ENCODE measurements around the gene USB1.

The USB1 gene

DNA sequence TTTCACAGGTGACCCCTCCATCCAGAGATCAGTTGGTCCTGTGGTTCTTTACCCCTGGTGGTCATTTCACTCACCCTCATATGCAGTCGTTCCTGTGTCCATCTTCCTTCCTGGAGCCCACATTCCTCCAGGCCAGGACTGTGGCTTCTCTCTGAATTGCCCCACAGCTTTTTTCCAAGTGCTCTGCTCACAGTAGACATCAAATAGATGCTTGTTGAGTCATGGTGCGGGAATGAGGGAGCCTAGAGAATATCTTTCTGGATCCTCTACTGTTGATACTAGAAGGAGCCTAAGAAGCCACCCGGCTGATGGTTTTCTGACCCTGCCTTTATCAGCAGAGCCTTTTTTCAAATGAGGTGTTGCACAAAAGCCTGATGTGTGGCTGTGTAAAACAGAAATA lies 10.4 kb downstream of the USB1 start:
- no peak for TF ChIP-seq GATA2 (IDR thresholded peaks at IDR 0.05; ENCODE audit: low read depth, low read length)
- TF ChIP-seq GATA3 (IDR thresholded peaks at IDR 0.05; ENCODE audit: low read depth, low read length), result no peak

DNA sequence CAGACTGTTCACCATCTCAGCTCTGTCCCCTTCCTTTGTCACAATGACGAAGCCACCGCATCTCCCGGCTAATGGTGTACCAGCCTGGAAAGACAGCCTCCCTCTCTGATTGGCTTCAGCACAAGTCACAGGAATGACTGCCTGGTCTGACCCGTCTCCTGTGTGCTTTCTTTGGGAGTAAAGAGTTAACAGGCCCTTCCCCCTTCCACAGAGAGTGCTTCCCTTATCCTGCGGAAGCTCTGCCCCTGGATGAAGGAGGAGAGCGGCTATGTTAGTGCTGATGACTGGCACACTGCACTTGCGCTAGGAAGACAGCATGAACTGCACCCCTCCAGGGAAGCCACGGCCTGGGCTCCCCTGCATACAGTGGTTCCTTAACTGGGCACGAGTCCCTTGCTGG lies 11.3 kb downstream of the USB1 start:
- TF ChIP-seq GATA3 (IDR thresholded peaks at IDR 0.05; ENCODE audit: low read depth, low read length), result no peak
- no peak for TF ChIP-seq GATA2 (IDR thresholded peaks at IDR 0.05; ENCODE audit: low read depth, low read length)

DNA sequence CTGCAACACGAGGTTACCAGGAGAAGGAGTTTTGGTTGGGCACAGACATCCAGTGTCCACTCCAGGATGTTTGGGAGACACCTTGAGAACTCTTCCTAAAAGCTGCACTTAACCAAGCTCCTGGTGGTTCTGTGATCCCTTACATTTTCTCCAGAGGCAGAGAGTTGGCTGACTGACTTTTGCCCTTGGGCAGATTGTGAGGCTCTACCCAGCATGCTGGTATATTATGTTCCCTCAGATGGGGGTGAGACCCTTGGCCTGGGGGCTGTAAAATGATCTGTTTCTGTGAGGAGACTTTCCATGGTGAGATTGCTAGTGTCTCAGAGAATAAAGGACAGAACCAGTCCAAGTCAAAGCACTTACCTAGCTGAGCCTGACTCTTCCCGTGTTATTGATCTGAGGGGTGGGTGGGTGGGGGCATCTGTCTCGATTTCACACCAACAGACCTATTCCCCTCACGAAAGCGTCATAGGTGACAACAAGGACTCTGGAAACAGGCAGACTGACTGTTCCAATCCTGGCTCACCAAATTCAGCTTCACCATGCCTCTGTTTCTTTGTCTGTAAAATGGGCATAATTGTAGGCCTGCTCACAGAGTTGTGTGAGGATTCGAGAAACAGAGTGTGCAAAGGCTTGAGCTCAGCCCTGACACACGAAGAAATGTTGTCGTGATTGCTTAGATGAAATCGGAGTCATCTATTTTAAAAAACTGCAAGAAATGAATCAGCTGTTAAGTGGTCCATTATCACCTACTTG lies 12.2 kb downstream of the USB1 start:
- TF ChIP-seq GATA3 (IDR thresholded peaks at IDR 0.05; ENCODE audit: low read depth, low read length) (no peak), GATA2 (IDR thresholded peaks at IDR 0.05; ENCODE audit: low read depth, low read length) (no peak)

DNA sequence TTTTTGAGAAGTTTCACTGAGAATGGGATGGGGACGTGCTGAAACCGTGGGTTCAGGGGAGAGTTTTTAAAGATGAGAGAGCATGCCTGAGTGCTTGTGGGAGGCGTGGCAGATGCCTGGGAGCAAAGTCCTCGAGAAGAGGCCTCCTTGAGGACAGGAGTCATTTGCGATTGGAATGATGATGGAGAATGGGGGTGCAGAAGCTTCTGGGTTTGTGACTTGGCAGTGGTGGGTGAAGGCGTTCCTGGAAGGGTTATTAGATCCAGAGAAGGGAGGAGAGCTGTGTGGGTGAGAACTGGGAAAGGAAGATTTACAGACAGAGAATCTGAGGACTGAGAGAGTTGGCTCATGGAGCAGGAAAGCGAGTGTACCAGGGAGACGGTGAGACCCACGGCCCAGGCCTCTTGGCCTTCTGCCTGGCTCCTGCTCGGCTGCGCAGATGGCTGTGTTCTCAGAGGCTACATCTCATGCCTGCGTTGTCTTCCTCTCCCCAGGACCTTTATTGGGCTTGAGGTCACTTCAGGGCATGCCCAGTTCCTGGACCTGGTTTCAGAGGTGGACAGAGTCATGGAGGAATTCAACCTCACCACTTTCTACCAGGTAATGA lies 15.7 kb downstream of the USB1 start:
- TF ChIP-seq GATA2 (IDR thresholded peaks at IDR 0.05; ENCODE audit: low read depth, low read length) (no peak), GATA3 (IDR thresholded peaks at IDR 0.05; ENCODE audit: low read depth, low read length) (no peak)

DNA sequence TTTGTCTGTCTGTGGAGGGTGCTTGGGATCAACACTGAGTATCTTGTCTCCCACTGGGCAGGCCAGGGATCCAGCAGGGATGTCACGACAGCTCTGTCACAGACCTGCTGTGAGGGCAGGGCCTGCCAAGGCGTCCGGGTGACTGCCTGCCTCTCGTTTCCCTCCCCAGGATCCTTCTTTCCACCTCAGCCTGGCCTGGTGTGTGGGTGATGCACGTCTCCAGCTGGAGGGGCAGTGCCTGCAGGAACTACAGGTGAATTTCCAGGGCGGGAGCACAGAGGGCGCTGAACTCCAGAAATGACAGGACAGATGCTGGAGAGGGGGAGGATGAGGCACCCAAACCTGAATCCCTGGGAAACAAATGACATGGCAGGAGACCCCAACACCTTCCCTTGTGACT lies 17.6 kb downstream of the USB1 start:
- TF ChIP-seq GATA2 (IDR thresholded peaks at IDR 0.05; ENCODE audit: low read depth, low read length), result no peak
- TF ChIP-seq GATA3 (IDR thresholded peaks at IDR 0.05; ENCODE audit: low read depth, low read length), result no peak

DNA sequence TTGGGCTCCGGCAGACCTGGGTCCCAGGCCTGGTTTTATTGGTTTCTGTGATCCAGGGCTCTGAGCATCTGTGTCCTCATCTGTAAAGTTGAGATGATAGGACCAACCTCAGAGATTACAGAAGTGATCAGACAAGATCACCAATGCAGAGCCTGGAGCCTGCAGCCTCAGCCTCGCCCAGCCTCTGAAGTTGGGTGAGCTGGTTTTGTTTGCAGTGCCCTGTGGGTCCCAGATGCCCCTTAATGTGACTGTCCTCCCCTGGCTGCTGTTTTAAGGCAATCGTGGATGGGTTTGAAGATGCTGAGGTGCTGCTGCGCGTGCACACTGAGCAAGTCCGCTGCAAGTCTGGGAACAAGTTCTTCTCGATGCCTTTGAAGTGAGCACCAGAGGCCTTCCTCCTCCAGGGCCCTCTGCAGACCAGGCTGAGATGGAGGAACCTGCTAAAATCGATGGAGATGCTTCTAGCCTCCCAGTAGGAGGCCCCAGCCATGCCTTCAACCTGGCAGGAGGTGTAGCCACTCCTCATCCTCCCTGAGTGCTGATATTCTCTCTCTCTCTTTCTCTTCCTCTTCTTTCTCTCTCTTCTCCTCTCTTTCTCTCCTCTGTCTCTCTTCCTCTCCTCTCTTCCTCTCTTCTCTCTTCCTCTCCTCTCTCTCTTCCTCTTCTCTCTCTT lies 18.8 kb downstream of the USB1 start:
- TF ChIP-seq GATA2 (IDR thresholded peaks at IDR 0.05; ENCODE audit: low read depth, low read length) (no peak), GATA3 (IDR thresholded peaks at IDR 0.05; ENCODE audit: low read depth, low read length) (no peak)

DNA sequence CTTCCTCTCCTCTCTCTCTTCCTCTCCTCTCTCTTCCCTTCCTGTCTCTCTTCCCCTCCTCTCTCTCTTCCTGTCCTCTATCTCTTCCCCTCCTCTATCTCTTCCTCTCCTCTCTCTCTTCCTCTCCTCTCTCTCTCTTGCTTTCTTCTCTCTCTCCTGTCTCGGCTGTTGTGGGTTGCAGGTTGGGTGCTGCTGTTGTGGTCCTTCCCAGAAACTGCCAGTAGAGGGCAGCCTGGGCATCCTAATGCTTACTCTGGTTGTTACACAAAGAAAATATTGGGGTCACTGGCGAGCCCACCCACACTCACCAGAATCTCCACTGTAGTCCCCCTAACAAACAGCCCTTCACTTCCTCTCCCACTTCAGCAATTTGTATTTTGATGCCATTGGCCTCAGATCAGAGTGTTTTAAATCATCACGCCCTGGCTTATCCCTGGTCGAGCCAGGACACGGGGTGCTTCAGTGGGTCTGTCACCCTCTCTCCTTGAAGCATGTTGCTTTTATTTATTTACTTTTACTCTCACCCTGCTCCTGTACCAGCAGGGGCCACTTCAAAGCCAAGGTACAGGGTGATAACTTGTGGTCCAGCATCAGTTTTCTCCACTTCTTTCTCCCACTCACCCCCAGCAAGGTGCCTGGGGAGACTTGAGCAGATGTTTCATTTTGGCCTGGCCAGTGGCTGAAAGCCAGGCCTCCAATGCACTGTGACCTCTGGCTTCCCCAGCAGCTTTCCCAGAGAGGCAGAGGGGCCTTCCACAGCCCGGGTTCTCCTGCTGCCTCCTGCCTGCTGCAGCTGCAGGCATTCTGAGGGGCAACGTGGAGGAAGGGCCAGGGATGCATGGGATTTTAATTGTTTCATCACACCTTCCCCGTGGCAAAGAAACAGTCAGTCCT lies 19.7 kb downstream of the USB1 start:
- TF ChIP-seq GATA2 (IDR thresholded peaks at IDR 0.05; ENCODE audit: low read depth, low read length), result no peak
- TF ChIP-seq GATA3 (IDR thresholded peaks at IDR 0.05; ENCODE audit: low read depth, low read length), result no peak

DNA sequence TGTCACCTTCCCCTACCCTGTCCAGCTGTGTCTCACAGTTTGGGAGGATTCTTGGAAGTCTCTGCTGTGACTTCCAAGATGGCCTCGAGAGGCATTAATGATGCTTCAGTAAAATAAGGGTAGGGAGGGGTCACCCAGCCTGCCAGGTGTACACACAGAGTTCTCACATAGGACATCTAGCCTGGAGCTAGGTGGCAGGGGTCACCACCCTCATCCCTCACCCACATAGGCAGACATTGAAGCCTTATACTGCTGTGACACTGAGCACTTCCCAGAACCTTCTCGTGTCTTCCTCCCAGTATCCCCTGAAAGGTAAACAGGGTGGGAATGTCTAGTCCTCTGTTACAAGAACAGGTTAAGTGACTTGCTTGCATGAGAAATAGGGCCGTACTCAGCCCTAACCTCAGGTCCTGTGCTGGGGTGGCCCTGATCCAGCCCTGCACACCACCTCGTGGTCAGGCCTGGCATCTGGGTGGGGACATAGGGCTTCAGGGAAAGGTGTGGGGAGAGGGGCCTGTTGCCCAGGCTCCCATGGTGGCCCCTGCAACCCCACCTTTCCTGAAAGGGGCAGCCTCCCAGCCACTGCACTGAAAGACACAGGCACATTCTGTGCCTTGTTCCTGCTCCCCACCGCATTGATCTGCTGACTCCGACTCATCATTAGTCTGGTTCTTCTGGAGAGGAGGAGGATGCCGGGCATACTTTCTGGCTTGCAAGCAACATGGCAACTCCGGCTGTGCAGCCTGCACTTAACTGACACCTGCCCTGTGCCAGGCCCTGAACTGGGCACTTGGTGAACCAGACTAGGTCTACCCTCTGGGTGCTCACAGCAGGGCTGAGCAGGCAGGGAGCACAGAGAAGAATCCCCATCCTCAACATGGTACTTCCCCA lies 20.7 kb downstream of the USB1 start:
- TF ChIP-seq GATA3 (IDR thresholded peaks at IDR 0.05; ENCODE audit: low read depth, low read length) (no peak), GATA2 (IDR thresholded peaks at IDR 0.05; ENCODE audit: low read depth, low read length) (no peak)

DNA sequence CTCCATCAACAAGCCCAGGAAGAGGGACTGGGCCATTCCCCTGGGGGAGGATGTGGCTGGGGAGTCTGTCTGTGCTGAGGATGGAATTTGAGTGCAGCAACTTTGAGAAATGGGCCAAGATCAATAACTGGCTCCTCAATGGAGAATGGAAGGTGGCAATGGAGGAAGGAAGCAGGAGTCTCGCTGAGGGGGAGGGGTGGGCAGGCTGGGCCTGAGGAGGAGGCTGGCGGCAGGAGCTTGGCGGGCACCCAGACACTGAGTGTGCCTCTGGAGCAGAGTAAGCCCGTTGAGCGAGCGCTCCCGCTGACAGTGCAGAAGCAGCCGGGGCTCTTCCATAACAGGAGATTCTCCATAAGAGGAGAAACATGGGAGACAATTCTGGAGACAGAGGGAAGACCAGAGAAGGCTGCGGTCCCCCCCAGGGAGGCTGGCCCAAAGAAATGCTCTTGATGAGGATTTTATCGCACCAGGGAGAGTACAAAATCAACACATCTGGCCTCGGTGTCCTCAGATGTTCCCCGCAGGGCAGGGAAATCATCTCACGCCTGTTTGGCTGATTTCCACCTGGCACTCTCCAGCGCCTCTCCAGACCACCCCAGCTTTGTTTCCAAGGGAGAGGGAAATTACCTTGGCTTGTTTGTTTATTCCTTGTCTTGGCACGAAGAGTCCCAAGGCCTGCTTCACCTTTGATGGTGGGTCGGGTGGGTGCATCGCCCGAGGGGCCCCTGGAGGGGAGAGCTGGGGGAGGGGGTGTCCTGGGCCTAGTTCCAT lies 21.6 kb downstream of the USB1 start:
- TF ChIP-seq GATA3 (IDR thresholded peaks at IDR 0.05; ENCODE audit: low read depth, low read length) (no peak), GATA2 (IDR thresholded peaks at IDR 0.05; ENCODE audit: low read depth, low read length) (peak; percentile 77; the same call in 1 of the 2 replicates)

DNA sequence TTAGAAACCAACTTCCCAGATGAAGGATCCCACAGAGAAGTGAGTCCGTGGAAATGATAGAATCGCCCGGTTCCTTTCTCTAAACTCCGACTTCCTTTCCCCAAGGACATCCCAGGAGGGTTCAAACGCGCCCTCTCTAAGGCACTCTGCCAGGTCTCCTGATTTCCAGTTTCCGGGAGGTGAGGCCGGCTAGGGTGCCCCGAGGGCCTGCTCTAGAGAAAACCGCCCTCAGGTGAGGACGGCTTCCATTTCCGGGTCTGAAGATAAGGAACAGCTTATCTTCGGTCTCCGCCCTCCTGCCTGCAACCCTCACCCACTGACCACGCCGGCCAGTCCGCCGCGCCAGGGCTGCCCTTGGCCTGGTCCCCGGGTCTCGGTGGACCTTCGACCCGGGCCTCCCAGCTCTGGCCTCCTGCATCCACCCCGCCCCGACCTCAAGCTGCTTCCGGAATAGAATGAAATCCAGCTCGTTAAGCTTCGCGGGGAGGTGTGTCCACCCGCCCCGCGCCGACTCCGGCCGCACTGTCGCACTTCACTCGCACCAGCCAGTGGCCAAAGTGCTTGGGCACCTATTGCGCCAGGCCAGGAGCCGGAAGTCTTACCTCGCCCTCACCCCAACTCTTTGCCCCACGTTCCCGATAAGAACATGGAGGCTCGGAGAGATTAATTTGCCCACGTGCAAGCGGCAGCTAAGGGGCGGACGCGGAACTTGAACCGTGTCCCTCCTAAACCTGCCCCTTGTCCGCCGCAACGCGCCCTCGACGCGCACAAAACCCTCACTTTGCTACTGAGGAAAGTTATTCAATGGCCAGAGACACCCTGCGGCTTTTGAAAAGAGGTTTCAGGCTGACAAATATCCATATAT lies 23.5 kb downstream of the USB1 start:
- TF ChIP-seq GATA3 (IDR thresholded peaks at IDR 0.05; ENCODE audit: low read depth, low read length) (no peak), GATA2 (IDR thresholded peaks at IDR 0.05; ENCODE audit: low read depth, low read length) (no peak)

DNA sequence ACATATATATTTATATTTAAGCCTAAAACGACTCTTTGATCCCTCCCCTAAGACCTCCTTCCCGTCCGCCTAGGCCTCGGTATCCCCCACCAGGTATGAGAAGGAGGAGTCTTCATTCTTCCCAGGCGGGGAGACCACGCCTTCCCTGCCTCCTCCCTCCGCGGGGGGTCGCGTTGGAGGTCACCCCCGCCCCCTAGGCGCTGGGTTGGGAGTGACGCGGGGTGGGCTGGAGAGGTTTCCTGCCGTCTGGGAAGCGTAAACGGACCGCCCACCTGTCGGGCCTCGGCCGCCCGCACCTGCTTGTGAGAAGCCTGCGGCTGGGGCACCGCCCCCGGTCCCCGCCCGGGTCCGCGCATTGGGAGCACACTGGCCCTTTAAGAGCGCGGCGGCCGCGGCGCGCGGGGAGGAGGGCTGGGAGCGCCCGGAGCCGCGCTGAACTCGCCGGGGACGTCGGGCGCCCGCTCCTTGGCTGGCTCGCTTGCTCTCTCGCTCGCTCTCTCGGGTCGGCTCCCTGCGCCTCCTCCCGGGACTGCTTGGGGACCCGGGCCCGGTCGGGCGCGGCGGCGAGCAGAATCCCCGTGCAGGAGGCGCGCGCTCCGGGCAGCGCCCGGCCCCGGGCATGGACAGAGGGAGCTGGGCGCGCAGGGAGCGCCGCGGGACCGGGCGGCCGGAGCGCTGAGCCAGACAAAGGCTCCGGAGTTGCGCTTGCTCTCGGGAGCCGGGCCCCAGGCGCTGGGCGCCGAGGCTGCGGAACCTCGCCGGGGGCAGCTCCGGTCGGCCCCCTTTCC lies 24.3 kb downstream of the USB1 start, which contains the start of gene MMP15:
Gene MMP15 (plus strand): TSS at position 404 of the 788 bp plus-strand sequence. CDS start 597 bp downstream, outside the sequence.
- TF ChIP-seq GATA3 (IDR thresholded peaks at IDR 0.05; ENCODE audit: low read depth, low read length) (no peak), GATA2 (IDR thresholded peaks at IDR 0.05; ENCODE audit: low read depth, low read length) (no peak)

All from SH-SY5Y (cell line).